Ishikawa (cell line): ENCODE results near the gene HCN2.
A peak's percentile ranks its signal among the peaks of the same experiment; 100 is the strongest.

Source experiments
- CEBPB ChIP-seq: IDR thresholded peaks from 2 replicates; pipeline ENCODE4 v1.6.1; 2012
- CREB1 ChIP-seq: IDR thresholded peaks from 2 replicates; pipeline ENCODE4 v1.6.1; 2012; ENCODE audit warnings: low read depth
- EGR1 ChIP-seq: IDR thresholded peaks from 2 replicates; pipeline ENCODE4 v1.6.1; 2012
- EP300 ChIP-seq: IDR thresholded peaks from 2 replicates; pipeline ENCODE4 v1.6.1; 2012; ENCODE audit warnings: borderline replicate concordance
- FOXM1 ChIP-seq: IDR thresholded peaks from 2 replicates; pipeline ENCODE4 v1.6.1; 2012; ENCODE audit warnings: low read depth, borderline replicate concordance
- MAX ChIP-seq: IDR thresholded peaks from 2 replicates; pipeline ENCODE4 v1.6.1; 2012
- NFIC ChIP-seq: IDR thresholded peaks from 2 replicates; pipeline ENCODE4 v1.6.1; 2012
- RAD21 ChIP-seq: IDR thresholded peaks from 2 replicates; pipeline ENCODE4 v1.6.1; 2012; ENCODE audit warnings: low read depth
- REST ChIP-seq: IDR thresholded peaks from 2 replicates; pipeline ENCODE4 v1.6.1; 2012; ENCODE audit warnings: low read depth, mild to moderate bottlenecking
- TAF1 ChIP-seq: IDR thresholded peaks from 2 replicates; pipeline ENCODE4 v1.6.1; 2012; ENCODE audit warnings: low read depth, mild to moderate bottlenecking
- TCF12 ChIP-seq: IDR thresholded peaks from 2 replicates; pipeline ENCODE4 v1.6.1; 2012; ENCODE audit warnings: low read depth
- TEAD4 ChIP-seq: IDR thresholded peaks from 2 replicates; pipeline ENCODE4 v1.6.1; 2012
- USF1 ChIP-seq: IDR thresholded peaks from 2 replicates; pipeline ENCODE4 v1.6.1; 2012
- YY1 ChIP-seq: IDR thresholded peaks from 2 replicates; pipeline ENCODE4 v1.6.1; 2012; ENCODE audit warnings: low read depth
- ZBTB7A ChIP-seq: IDR thresholded peaks from 2 replicates; pipeline ENCODE4 v1.6.1; 2012; ENCODE audit warnings: low read depth

HCN2 gene

GRCh38 chr19:543910-544608 lies 45.6 kb upstream of the HCN2 start, which contains the start of gene GZMM:
GZMM (plus strand) TSS chr19:544053; CDS start chr19:544072, 19 bp downstream.
- TF ChIP-seq NFIC = no peak

- no peak for TF ChIP-seq MAX
- no peak for TF ChIP-seq TAF1
- no peak for TF ChIP-seq REST
- no peak for TF ChIP-seq TEAD4
- TF ChIP-seq CEBPB = no peak
- TF ChIP-seq TCF12 = no peak
- TF ChIP-seq CREB1 = no peak
- TF ChIP-seq YY1 = no peak
- TF ChIP-seq EGR1 = no peak
- no peak for TF ChIP-seq EP300
- TF ChIP-seq NFIC = no peak
- no peak for TF ChIP-seq ZBTB7A
- no peak for TF ChIP-seq USF1
These were observed 42.6 kb upstream of the HCN2 start for GRCh38 chr19:547117-547516.

- TF ChIP-seq TCF12 (no peak), ZBTB7A (no peak), YY1 (no peak), NFIC (no peak), EGR1 (no peak), CEBPB (no peak), CREB1 (no peak), USF1 (no peak), EP300 (no peak), TEAD4 (no peak), FOXM1 (no peak), TAF1 (no peak)
These were observed 41.6 kb upstream of the HCN2 start for GRCh38 chr19:547836-548720.

GRCh38 chr19:548886-549830 lies 40.5 kb upstream of the HCN2 start:
- TF ChIP-seq CEBPB (no peak), RAD21 (peak; percentile 36; the same call in 1 of the 2 replicates)

- TF ChIP-seq CEBPB (no peak), TAF1 (no peak), USF1 (no peak), TCF12 (no peak), MAX (no peak), RAD21 (no peak), EGR1 (no peak)
These were observed 34.9 kb upstream of the HCN2 start for GRCh38 chr19:554817-555216.

- TF ChIP-seq YY1 (no peak), NFIC (no peak), RAD21 (no peak), TEAD4 (no peak), FOXM1 (no peak), CEBPB (no peak), CREB1 (no peak), MAX (no peak), ZBTB7A (no peak), TCF12 (no peak), EGR1 (no peak), USF1 (no peak), EP300 (no peak), TAF1 (no peak), REST (no peak)
These were observed 34.2 kb upstream of the HCN2 start for GRCh38 chr19:555474-555808.
